ENCODE measurements around the gene FURIN. TPM values are rescaled to one million over a fixed set of nuclear protein-coding genes. Genes with fewer than 3 reads are reported as not detected.
A peak's percentile ranks its signal among the peaks of the same experiment; 100 is the strongest.

The FURIN gene
- total and polyA plus RNA-seq, 2 donors (not counting 1 experiment from before 2014, with no cell fraction given): 19.4 to 27.9 TPM

- Histone ChIP-seq H3K4me1 (ENCODE audit: control insufficient read depth, extremely low read depth, insufficient read depth, low read length) (peaks cover 8% of the 10 kb centered on the region), H3K27ac (ENCODE audit: insufficient read depth, low read length) (no peak overlapping the region), H3K36me3 (ENCODE audit: control insufficient read depth, insufficient read depth, low read length) (no peaks in the 10 kb centered on the region), H2AFZ (ENCODE audit: low read length) (no peak overlapping the region), H4K20me1 (ENCODE audit: control insufficient read depth, extremely low read depth, insufficient read depth, low read length) (no peaks in the 10 kb centered on the region), H3K79me2 (ENCODE audit: control insufficient read depth, insufficient read depth, low read length) (no peaks in the 10 kb centered on the region), H3K9ac (ENCODE audit: insufficient read depth, low read length) (no peak overlapping the region), H3K27me3 (ENCODE audit: control insufficient read depth, insufficient read depth, low read length) (no peaks in the 10 kb centered on the region), H3K4me3 (replicated peaks in 1 of 4; ENCODE audit: control extremely low read depth in 1 of 4, insufficient read depth in 1 of 4, low read depth in 3 of 4, low read length in 4 of 4) (no peak overlapping the region), H3K9me3 (ENCODE audit: control insufficient read depth, insufficient read depth, low read depth, low read length) (no peaks in the 10 kb centered on the region), H3K4me2 (ENCODE audit: extremely low read depth, insufficient read depth, low read length) (no peak overlapping the region)
- TF ChIP-seq EZH2 (IDR thresholded peaks at IDR 0.05; ENCODE audit: low read length, missing control alignments) (no peak), CTCF (conservative IDR thresholded peaks at IDR 0.05 in 1 of 2, IDR thresholded peaks at IDR 0.05 in 1 of 2; ENCODE audit: low read depth in 1 of 2, low read length in 2 of 2) (no peak)
- DNase-seq (ENCODE audit: low read depth in 2 of 2): no peak
These were observed 11.1 kb upstream of the FURIN start for GRCh38 chr15:90857337-90857736.

DNA sequence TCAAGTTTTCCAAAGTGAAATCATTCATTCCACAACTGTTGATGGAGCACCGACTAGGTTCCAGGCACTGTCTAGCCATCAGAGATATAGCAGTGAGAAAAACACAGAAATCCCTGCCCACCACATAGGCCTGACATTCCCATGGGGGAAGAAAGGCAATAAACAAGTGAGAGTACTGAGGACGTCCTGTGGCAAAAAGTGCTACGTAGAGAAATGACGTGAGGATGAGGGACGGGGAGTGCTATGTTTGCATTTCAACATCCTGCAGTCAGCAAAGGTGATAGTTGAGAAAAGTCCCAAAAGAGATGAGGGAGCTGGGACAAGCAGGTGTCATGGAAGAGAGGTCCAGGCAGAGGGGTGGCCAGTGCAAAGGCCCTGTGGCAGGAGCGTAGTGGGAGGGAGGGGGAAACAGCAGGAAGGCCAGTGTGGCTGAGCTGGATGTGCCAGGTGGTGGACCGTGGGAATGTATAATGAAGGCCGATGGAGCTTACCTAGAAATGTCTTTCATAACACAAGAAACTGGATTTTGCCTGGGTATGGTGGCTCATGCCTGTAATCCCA lies 10.4 kb upstream of the FURIN start:
- no peak for TF ChIP-seq EZH2 (IDR thresholded peaks at IDR 0.05; ENCODE audit: low read length, missing control alignments)
- no peak for TF ChIP-seq CTCF (conservative IDR thresholded peaks at IDR 0.05 in 1 of 2, IDR thresholded peaks at IDR 0.05 in 1 of 2; ENCODE audit: low read depth in 1 of 2, low read length in 2 of 2)
- Histone ChIP-seq H2AFZ (ENCODE audit: low read length) (no peak overlapping the region), H4K20me1 (ENCODE audit: control insufficient read depth, extremely low read depth, insufficient read depth, low read length) (no peaks in the 10 kb centered on the region), H3K27me3 (ENCODE audit: control insufficient read depth, insufficient read depth, low read length) (no peaks in the 10 kb centered on the region), H3K79me2 (ENCODE audit: control insufficient read depth, insufficient read depth, low read length) (no peaks in the 10 kb centered on the region), H3K4me2 (ENCODE audit: extremely low read depth, insufficient read depth, low read length) (no peak overlapping the region), H3K9ac (ENCODE audit: insufficient read depth, low read length) (no peak overlapping the region), H3K36me3 (ENCODE audit: control insufficient read depth, insufficient read depth, low read length) (no peaks in the 10 kb centered on the region), H3K4me1 (ENCODE audit: control insufficient read depth, extremely low read depth, insufficient read depth, low read length) (peaks cover 1% of the 10 kb centered on the region), H3K4me3 (replicated peaks in 1 of 4; ENCODE audit: control extremely low read depth in 1 of 4, insufficient read depth in 1 of 4, low read depth in 3 of 4, low read length in 4 of 4) (no peak overlapping the region), H3K27ac (ENCODE audit: insufficient read depth, low read length) (no peak overlapping the region), H3K9me3 (ENCODE audit: control insufficient read depth, insufficient read depth, low read depth, low read length) (no peaks in the 10 kb centered on the region)
- DNase-seq (ENCODE audit: low read depth in 2 of 2): no peak

- Histone ChIP-seq H3K27me3 (ENCODE audit: control insufficient read depth, insufficient read depth, low read length) (no peaks in the 10 kb centered on the region), H3K9me3 (ENCODE audit: control insufficient read depth, insufficient read depth, low read depth, low read length) (no peaks in the 10 kb centered on the region), H3K27ac (ENCODE audit: insufficient read depth, low read length) (no peak overlapping the region), H3K79me2 (ENCODE audit: control insufficient read depth, insufficient read depth, low read length) (no peaks in the 10 kb centered on the region), H2AFZ (ENCODE audit: low read length) (peak overlapping the region; percentile 41), H3K4me2 (ENCODE audit: extremely low read depth, insufficient read depth, low read length) (no peak overlapping the region), H3K9ac (ENCODE audit: insufficient read depth, low read length) (no peak overlapping the region), H3K4me3 (replicated peaks in 1 of 4; ENCODE audit: control extremely low read depth in 1 of 4, insufficient read depth in 1 of 4, low read depth in 3 of 4, low read length in 4 of 4) (no peak overlapping the region), H3K4me1 (ENCODE audit: control insufficient read depth, extremely low read depth, insufficient read depth, low read length) (no peaks in the 10 kb centered on the region), H3K36me3 (ENCODE audit: control insufficient read depth, insufficient read depth, low read length) (no peaks in the 10 kb centered on the region), H4K20me1 (ENCODE audit: control insufficient read depth, extremely low read depth, insufficient read depth, low read length) (no peaks in the 10 kb centered on the region)
- TF ChIP-seq EZH2 (IDR thresholded peaks at IDR 0.05; ENCODE audit: low read length, missing control alignments) (no peak), CTCF (conservative IDR thresholded peaks at IDR 0.05 in 1 of 2, IDR thresholded peaks at IDR 0.05 in 1 of 2; ENCODE audit: low read depth in 1 of 2, low read length in 2 of 2) (no peak)
- DNase-seq (ENCODE audit: low read depth in 2 of 2): no peak
These were observed 8.9 kb upstream of the FURIN start for GRCh38 chr15:90859234-90860131.

Data from fibroblast of lung (primary cell).